SH-SY5Y (cell line): ENCODE results near the gene NMRK1.

ENCODE experiments used
- GATA2 ChIP-seq: IDR thresholded peaks from 2 replicates; pipeline ENCODE4 v1.6.1; 2011; ENCODE audit warnings: mild to moderate bottlenecking, low read depth, low read length
- GATA3 ChIP-seq: IDR thresholded peaks from 2 replicates; pipeline ENCODE4 v1.6.1; 2011; ENCODE audit warnings: low read depth, mild to moderate bottlenecking, low read length, moderate library complexity

DNA sequence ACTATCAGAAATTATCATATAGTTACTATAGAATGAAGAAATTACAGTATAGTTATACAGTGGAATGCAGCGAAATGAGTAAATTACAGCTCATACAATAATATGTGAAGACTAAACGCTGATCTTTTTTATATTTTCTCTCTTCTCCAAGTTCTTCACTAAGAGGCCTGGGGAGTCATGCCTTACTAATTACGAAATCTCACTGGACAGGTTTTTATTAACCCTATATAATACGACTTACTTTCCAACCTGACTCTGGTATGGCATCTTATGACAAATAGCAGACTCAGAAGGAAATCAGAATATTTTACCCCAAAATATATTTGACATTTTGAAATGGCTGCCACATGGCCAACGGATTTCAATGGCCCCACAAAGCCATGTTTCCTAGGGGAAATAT, 68.9 kb downstream of the NMRK1 start:
- TF ChIP-seq GATA2 (no peak), GATA3 (no peak)
